Left ventricle myocardium inferior (tissue), 1 donor: ENCODE results near the gene EEF1B2. TPM values are rescaled to one million over a fixed set of nuclear protein-coding genes. Genes with fewer than 3 reads are reported as not detected.
"Not testable (repeated sequence)": the region's sequence is repeated elsewhere in the genome, so short reads cannot be mapped to it uniquely, and the experiment has no call there.

Experiments used
- DNase-seq: peaks from one replicate; pipeline ENCODE4 v3.0.0-alpha.2; 2020
- H3K27ac ChIP-seq: fragments of 200-600 bp; replicated peaks from 2 replicates; pipeline ENCODE4 v1.8.0; 2021
- H3K27me3 ChIP-seq: fragments of 200-600 bp; 2 replicates; pipeline ENCODE4 v1.8.0; 2021; ENCODE audit warnings: low read depth
- H3K36me3 ChIP-seq: fragments of 200-600 bp; 2 replicates; pipeline ENCODE4 v1.8.0; 2021
- H3K4me1 ChIP-seq: fragments of 200-600 bp; 2 replicates; pipeline ENCODE4 v1.8.0; 2021
- H3K4me3 ChIP-seq: fragments of 200-600 bp; 2 replicates; pipeline ENCODE4 v1.8.0; 2021; ENCODE audit warnings: mild to moderate bottlenecking, moderate library complexity
- H3K9me3 ChIP-seq: fragments of 200-600 bp; replicated peaks from 2 replicates; pipeline ENCODE4 v1.8.0; 2021
- CTCF ChIP-seq: fragments of 200-600 bp; IDR thresholded peaks from 2 replicates; pipeline ENCODE4 v1.8.0; 2021; ENCODE audit warnings: antibody characterized with exemption, mild to moderate bottlenecking, borderline replicate concordance
- intact Hi-C: fragments of 100-400 bp; cut with micrococcal nuclease; formaldehyde crosslinking; loops from one replicate; pipeline ENCODE4 v1.11.0; 2022
- total RNA-seq: library from RNA; stranded (reverse); fragmentation: NEBNext Ultra II Directional; extraction: Animal tissue kit (Norgen Biotek cat#: 25700); gene quantifications from one replicate; pipeline ENCODE4 v1.2.1, GENCODE V29; 2021
- donor health status: DM: no; HTN: yes; CAD: no; lungs with severe emphysema.

Gene EEF1B2
- total RNA-seq, 1 donor from 2014 or later, result 229 TPM

GRCh38 chr2:206150168-206150567 lies 9.5 kb upstream of the EEF1B2 start:
- DNase-seq, result no peak
- Histone ChIP-seq H3K36me3 (peaks cover 72% of the 10 kb centered on the region), H3K27ac (no peak overlapping the region), H3K4me1 (peaks cover 22% of the 10 kb centered on the region), H3K9me3 (no peaks in the 10 kb centered on the region), H3K27me3 (no peaks in the 10 kb centered on the region), H3K4me3 (no peak overlapping the region)
- TF ChIP-seq CTCF, result no peak
- intact Hi-C loops, result no loop called here

- Histone ChIP-seq H3K4me1 (peaks cover 26% of the 10 kb centered on the region), H3K9me3 (no peaks in the 10 kb centered on the region), H3K27me3 (no peaks in the 10 kb centered on the region), H3K4me3 (no peak overlapping the region), H3K36me3 (peaks cover 68% of the 10 kb centered on the region), H3K27ac (no peak overlapping the region)
- TF ChIP-seq CTCF, result no peak
- no peak for DNase-seq
- intact Hi-C loops, result no loop called here
These were observed 9.1 kb upstream of the EEF1B2 start for GRCh38 chr2:206150631-206151030.

GRCh38 chr2:206154197-206154596 lies 5.5 kb upstream of the EEF1B2 start:
- Histone ChIP-seq H3K36me3 (peaks cover 32% of the 10 kb centered on the region), H3K4me1 (peaks cover 60% of the 10 kb centered on the region), H3K9me3 (no peaks in the 10 kb centered on the region), H3K27me3 (no peaks in the 10 kb centered on the region), H3K27ac (peak overlapping the region; percentile 4), H3K4me3 (no peak overlapping the region)
- peak; percentile 39 for TF ChIP-seq CTCF
- intact Hi-C loops, result no loop called here
- no peak for DNase-seq

- peaks cover 82% of the 10 kb centered on the region for H3K4me1 ChIP-seq
- peaks cover 18% of the 10 kb centered on the region for H3K36me3 ChIP-seq
- H3K27ac ChIP-seq, intact Hi-C loops, H3K9me3 ChIP-seq, H3K27me3 ChIP-seq, DNase-seq: not testable (repeated sequence)
- H3K4me3 ChIP-seq, result peak overlapping the region; percentile 86
These were observed 2.7 kb upstream of the EEF1B2 start for GRCh38 chr2:206157014-206157413.

GRCh38 chr2:206158563-206159345 lies 941 bp upstream of the EEF1B2 start:
- TF ChIP-seq CTCF, result no peak
- Histone ChIP-seq H3K27me3 (no peaks in the 10 kb centered on the region), H3K4me3 (peak overlapping the region; percentile 86), H3K4me1 (peaks cover 74% of the 10 kb centered on the region), H3K27ac (peak overlapping the region; percentile 94), H3K36me3 (peaks cover 31% of the 10 kb centered on the region), H3K9me3 (no peaks in the 10 kb centered on the region)
- no peak for DNase-seq
- intact Hi-C loops, result no loop called here

GRCh38 chr2:206160125-206160806 lies 571 bp downstream of the EEF1B2 start:
- no peak for DNase-seq
- TF ChIP-seq CTCF, result no peak
- peak overlapping the region; percentile 86 for H3K4me3 ChIP-seq
- H3K9me3 ChIP-seq, result no peaks in the 10 kb centered on the region
- peak overlapping the region; percentile 94 for H3K27ac ChIP-seq
- H3K27me3 ChIP-seq, result no peaks in the 10 kb centered on the region
- intact Hi-C loops, result no loop called here
- H3K4me1 ChIP-seq, result peaks cover 63% of the 10 kb centered on the region
- H3K36me3 ChIP-seq, result peaks cover 31% of the 10 kb centered on the region
